HG03175 (cell line): Measurements from ENCODE around the gene CCDC69.
A peak's percentile ranks its signal among the peaks of the same experiment; 100 is the strongest.

Source experiments
- ATAC-seq: cut with Tn5 transposase; IDR thresholded peaks from one replicate; pipeline ENCODE4 v1.9.1; 2021; ENCODE audit warnings: mild to moderate bottlenecking, moderate library complexity; ENCODE audit not compliant: unreplicated experiment

CCDC69 gene

DNA sequence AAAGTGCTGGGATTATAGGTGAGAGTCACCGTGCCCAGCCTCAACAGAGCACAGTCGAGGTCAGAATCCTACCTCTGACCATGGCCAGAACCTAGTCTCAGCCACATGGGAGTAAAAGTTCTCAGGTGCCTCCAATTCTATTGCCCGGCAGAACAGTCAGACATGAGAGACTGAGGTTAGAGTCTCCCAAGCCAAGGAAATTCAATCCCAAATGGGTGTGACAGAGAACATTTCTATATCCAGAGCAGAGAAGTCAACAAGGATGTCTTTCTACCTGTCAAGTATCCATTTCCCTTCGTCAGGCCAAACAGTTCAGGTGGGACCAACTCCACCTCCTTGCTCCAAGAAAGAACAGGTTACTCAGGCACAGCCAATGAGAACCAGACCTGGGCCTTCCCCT lies 76.9 kb downstream of the CCDC69 start:
- no peak for ATAC-seq

DNA sequence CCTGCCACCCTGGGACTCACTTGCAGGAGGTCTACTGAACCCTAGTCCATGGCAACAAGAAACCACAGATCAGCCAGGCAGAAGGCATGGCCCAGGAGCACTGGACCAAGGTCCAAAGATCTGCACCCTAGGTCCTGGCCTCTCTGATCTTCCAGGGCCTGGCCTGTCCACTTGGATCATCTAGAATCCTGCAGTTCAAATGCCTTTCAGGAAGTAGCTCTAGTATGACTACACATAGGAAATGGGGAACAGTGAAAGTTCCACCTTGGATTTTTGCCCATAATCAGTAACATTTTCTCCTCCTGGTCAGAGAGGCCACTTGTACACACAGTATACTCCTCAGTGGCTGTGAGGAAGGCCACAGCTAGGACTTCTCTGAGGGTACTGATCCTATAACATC lies 77.8 kb downstream of the CCDC69 start:
- ATAC-seq = no peak

DNA sequence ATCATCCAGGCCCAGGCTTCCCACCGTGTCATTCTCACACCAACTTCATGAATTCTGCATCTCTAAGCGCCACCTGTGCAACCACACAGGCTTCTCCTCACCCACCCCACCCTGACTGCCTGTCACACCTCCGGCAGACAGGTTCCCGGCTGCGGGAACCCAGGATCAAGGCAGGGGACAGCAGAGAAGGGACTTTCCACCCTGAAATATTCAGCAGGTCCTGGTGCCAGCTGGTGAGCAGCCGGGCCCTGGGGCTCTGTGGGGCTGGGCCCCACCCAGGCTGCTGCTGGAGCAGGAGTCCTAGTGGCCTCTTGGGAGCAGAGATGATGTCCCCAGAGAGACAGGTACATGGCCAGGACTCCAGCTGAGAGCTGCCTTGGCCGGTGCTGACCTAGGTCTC lies 79.0 kb downstream of the CCDC69 start:
- ATAC-seq = no peak

DNA sequence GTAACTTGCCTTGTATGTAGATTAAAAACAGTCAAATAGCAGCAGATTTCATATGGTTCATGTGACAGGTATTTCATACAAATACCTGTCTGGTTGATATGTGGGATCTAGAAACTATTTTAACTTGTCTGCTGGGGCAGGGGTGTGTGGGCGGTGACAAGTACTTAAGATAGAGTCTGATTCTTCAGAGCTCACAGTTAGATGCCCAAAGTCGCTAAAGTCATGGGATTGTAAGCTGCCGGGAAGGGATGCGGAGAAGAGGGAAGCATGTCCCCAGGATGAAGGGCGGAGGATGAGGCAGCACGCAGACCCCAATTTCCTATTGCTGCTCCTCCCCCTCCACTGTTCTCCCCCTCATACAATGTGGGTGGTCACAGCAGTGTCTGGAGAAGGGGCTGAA lies 79.6 kb downstream of the CCDC69 start:
- ATAC-seq = no peak

DNA sequence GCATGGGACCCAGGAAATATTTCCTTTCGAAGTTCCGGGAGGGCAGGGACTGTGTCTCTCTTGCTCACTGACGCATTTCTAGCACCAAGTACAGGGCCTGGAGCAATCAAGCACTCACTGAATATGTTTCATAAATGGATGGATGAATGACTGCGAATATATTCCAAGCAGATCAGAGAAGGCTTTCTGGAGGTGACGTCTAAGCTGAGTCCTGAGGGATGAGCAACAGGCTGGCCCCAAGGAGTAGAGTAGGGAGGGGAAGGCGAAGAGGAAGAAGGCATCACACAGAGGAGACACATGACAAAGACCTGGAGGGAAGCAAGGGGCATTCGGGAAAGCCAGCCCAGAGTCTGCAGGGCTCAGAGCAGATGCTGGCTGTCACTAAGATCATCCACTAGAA lies 80.2 kb downstream of the CCDC69 start:
- no peak for ATAC-seq

DNA sequence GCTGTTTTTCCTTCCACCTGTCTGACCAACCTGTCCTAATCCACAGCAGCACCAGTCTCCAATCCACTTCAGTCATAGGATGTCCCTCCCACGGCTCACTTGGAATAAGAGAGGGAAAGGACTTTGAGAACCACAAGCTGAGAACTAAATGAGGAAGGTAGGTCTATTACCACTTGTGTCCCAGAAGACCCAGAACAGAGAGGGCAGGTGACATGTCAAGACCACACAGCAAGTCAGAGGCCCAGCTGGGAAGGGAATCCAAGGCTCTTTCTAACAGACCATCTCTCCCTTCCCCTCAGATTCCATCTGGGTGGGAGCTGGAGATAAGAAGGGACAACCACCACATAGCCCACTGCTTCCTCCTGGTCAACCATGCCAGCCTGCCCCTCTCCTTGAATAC lies 81.0 kb downstream of the CCDC69 start:
- no peak for ATAC-seq

DNA sequence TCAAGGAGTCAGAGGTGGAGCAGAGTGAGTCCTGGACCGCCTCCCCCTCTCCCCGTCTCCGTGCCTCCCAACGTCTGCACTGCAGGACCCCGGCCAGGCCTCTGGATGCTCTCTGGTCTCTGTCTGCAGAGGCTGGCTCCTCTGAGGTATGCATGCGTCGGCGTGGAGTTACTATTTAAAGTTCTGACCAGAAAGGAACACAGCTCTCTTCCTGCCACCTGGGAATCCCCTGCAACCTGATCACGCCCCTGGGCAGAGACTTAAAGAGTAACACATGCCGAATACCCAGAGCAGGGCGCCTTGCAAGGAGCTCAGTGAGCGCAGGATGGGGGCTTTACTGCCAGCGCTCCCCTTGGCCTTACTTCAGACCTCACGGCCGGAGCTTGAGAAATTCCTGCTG lies 82.4 kb downstream of the CCDC69 start:
- ATAC-seq = peak; percentile 88

DNA sequence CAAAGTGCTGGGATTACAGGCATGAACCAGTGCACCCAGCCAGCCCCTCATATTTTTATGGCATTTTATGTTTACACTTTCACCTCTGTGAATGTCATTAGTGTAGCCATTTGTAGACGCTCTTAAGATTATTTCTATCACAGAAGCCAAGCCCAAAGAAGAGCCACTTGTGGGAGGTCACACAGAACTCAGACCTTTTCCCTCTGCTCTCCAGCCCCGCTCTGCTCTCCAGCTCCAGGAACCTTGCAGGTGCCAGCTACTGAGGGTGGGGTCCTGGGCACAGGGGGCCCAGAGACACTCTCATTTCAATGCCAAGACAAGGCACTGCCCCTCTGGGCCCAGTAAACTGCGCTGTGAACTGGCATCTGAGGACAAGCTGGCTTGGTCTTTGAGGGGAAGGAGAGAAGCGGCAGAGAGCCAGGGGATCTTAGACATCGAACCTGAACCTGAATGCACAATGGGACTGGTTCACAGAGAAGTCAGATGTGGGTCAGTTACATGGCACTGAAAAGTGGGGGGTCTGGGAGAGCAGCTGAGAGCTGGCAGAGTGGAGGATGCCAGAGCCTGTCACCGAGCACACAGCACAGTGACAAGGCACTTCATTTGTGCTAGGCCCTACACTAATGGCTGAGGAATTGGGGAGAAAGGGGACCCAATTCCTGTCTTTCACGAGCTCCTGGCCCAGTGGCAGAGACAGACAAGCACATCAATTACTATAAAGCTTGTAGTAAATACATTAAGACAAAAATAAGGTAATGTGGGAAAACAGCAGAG lies 83.0 kb downstream of the CCDC69 start:
- ATAC-seq = no peak

DNA sequence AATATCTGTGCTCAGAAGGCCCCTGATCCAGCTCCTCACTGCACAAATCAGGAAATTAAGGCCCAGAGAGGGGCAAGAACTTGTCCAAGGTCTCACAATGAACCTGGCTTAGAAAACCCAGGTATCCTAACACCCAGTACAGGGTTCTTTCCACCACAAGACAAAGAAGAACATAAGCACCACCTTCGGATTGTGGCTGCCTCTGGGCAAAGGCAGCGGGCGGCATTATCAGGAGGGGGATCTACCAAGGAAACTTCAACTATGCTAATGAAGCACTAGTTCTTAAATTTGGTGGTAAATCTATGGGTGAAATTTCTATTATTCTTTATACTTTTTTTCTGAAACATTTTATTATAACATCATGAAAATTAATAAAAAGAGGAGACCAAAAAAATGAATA lies 84.2 kb downstream of the CCDC69 start:
- no peak for ATAC-seq

DNA sequence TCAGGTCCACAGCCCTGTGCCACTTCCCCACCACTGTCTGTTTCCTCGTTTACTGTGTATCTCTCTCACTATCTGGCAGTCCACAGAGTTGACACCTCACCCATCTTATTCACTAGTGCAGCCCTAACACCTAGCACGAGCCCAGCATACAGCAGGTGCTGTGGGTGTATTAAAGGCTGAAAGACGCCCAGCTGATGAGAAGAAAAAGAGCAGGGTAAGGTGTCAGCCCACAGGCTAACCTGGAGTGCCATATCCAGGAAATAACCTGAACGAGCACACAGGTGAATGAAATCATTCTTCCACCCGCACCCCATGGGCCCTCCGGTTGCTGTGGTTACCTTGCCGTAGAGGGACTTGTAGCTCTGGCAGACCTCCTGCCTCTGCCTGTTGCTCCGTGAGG lies 84.9 kb downstream of the CCDC69 start:
- no peak for ATAC-seq

DNA sequence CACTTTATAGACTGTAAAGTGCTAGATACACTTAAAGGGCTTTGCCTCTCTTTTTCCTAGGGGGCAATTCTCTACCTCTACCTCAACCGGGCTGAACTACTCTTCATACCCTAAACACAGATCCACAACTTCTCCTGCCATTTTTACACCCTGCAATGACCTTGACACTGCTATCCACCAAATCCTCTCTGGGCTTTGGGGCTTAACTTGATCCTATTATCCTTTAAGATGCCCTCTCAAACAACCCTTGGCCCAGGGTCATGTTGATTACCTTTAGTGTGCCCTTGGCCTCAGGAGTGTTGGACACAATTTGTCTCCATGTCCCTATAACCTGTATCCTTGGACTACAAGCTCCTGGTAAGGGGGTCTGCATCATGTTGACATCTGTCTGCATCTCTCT lies 85.8 kb downstream of the CCDC69 start:
- ATAC-seq = no peak

DNA sequence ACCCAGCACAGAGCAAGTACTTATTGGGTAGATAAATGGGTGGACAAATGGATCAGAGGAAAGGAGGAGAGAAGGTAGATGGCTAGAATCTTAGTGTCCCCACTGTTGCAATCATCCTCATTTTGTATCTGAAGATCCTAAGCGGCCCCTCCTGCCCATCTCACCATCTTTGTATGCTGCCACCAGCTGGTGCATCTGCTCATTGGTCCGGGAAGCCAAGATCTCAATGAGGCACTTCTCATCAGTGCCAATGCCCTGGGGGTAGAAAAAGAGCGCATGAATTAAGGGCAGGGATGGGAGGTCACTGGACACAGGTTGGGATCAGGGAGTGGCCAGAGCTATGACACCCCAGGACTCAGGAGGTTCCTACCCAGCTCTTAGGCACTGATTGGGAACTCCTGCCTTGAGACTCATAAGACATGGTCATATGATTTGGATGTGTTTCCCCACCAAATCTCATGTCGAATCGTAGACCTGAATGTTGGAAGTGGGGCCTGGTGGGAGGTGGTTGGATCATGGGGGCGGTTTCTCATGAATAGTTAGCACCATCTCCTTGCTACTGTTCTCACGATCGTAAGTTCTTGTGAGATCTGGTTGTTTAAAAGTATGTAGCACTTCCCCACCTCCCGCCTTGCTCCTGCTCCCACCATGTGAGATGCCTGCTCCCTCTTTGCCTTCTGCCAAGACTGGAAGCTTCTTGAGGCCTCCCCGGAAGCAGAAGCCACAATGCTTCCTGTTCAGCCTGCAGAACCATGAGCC lies 86.6 kb downstream of the CCDC69 start:
- ATAC-seq = no peak

DNA sequence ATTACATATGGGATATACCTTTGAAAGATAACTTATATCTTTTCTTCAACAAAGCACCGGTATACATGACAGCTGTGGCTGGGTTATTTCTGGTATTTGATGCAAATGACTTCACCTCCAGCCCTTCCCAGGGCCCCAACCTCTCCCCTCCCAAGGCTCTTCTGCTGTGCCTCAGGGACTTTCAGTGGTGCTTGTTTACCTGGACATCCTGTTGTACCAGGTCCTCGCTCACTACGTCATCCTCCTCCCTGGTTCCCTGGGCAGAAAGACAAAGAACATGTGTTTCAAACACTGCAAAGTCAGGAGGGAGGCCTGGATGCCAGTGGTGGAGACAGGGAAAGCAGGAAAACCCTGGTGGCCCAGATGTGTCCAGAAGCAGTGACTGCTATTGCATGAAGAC lies 89.7 kb downstream of the CCDC69 start:
- no peak for ATAC-seq

DNA sequence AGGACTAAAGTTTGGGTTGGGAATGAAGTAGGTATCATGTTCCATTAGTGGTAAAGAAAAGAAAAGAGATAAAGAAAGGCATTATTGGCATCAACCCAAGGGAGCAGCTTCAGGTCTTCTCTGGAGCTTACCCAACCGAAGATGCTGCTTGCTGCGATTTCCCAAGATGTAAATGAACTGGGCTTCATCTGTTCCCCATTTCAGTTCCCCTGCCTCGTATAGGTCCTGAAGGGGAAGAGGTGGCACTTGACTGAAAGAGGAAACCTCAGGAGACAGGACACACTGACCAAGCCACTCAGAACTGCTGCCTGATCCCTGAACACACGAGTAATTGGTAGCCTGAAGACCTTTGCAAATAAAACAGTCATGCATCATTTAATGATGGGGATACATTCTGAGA lies 90.9 kb downstream of the CCDC69 start:
- no peak for ATAC-seq
